DND-41 (cell line): ENCODE results near the gene C11orf24.

Experiments
- ATAC-seq: fragments of 200-7000 bp; cut with Tn5 transposase; 3 replicates; pipeline ENCODE4 v1.9.1; 2021; ENCODE audit warnings: low read depth; ENCODE audit not compliant: insufficient read depth
- DNase-seq: peaks from one replicate; pipeline ENCODE4 v3.0.0-alpha.2; 2020
- H2AFZ ChIP-seq: 2 replicates; pipeline ENCODE4 v1.6.0; 2012; ENCODE audit warnings: low read depth, low read length
- H3K27ac ChIP-seq: 2 replicates; pipeline ENCODE4 v1.5.1; 2012; ENCODE audit warnings: low read length, inconsistent platforms
- H3K27me3 ChIP-seq: fragments of 200-600 bp; sonication (generic); 2 replicates; pipeline ENCODE4 v1.6.0; 2012; ENCODE audit warnings: low read length, mild to moderate bottlenecking, inconsistent platforms; ENCODE audit not compliant: insufficient read depth, poor library complexity
- H3K36me3 ChIP-seq: 2 replicates; pipeline ENCODE4 v1.5.1; 2012; ENCODE audit warnings: low read length, inconsistent platforms; ENCODE audit not compliant: insufficient read depth
- H3K4me1 ChIP-seq: 2 replicates; pipeline ENCODE4 v1.5.1; 2012; ENCODE audit warnings: mild to moderate bottlenecking, low read length; ENCODE audit not compliant: insufficient read depth
- H3K4me2 ChIP-seq: 2 replicates; pipeline ENCODE4 v1.6.0; 2012; ENCODE audit warnings: mild to moderate bottlenecking, moderate library complexity, low read length, inconsistent platforms; ENCODE audit not compliant: insufficient read depth
- H3K4me3 ChIP-seq, 2 experiments: fragments of 200-600 bp in 1 of 2; shearing (Covaris generic) in 1 of 2; 2 replicates each; pipeline ENCODE4 v1.5.1; 2012 to 2016; ENCODE audit warnings: inconsistent platforms in 2 of 2, low read length in 2 of 2, mild to moderate bottlenecking in 2 of 2, low read depth in 1 of 2, moderate library complexity in 1 of 2
- H3K79me2 ChIP-seq: 2 replicates; pipeline ENCODE4 v1.6.0; 2012; ENCODE audit warnings: low read length, inconsistent platforms; ENCODE audit not compliant: insufficient read depth
- H3K9ac ChIP-seq: 2 replicates; pipeline ENCODE4 v1.6.0; 2012; ENCODE audit warnings: low read depth, mild to moderate bottlenecking, inconsistent platforms, low read length, moderate library complexity
- H3K9me3 ChIP-seq: 2 replicates; pipeline ENCODE4 v1.5.1; 2012; ENCODE audit warnings: low read length, moderate library complexity, mild to moderate bottlenecking, inconsistent platforms; ENCODE audit not compliant: insufficient read depth, severe bottlenecking
- H4K20me1 ChIP-seq: 2 replicates; pipeline ENCODE4 v1.6.0; 2012; ENCODE audit warnings: low read length; ENCODE audit not compliant: insufficient read depth
- EZH2 ChIP-seq: IDR thresholded peaks from 3 replicates; pipeline ENCODE4 v1.6.1; 2012; ENCODE audit warnings: borderline replicate concordance, low read depth, mild to moderate bottlenecking, moderate library complexity, low read length, inconsistent platforms; ENCODE audit not compliant: severe bottlenecking
- TF ChIP-seq, protein P1 (sequence below): IDR thresholded peaks from 2 replicates; pipeline ENCODE4 v1.5.1; 2012; ENCODE audit warnings: borderline replicate concordance, low read length, moderate library complexity, mild to moderate bottlenecking; ENCODE audit not compliant: poor library complexity, severe bottlenecking; ENCODE audit errors: extremely low read depth

Gene C11orf24

DNA sequence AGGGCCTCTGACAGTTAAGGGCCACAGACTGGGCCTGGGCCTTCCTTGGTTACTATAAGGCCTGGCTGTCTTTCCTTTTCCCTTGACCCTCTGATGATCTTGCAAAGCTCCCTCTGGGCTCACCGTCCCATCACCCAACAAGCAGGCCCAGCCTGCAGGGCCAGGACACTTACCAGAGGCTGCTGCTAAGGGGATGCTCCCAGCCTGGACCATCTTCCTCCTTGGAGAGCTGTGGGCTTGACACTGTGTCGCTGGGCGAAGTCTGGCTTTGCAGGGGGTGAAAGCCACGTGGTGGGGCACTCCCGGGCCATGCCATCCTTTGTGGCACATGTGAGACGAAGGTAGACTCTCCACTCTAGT, 3.9 kb downstream of the C11orf24 start:
- H3K36me3 ChIP-seq, result peaks cover 31% of the 10 kb centered on the region
- H3K79me2 ChIP-seq, result peaks cover 9% of the 10 kb centered on the region
- no peak overlapping the region for H3K9ac ChIP-seq
- no peaks in the 10 kb centered on the region for H3K27me3 ChIP-seq
- no peak overlapping the region for H3K27ac ChIP-seq
- ATAC-seq, result no peak
- peaks cover 4% of the 10 kb centered on the region for H4K20me1 ChIP-seq
- H2AFZ ChIP-seq, result no peak overlapping the region
- TF ChIP-seq EZH2, result no peak
- no peaks in the 10 kb centered on the region for H3K9me3 ChIP-seq
- H3K4me3 ChIP-seq, result no peak overlapping the region
- H3K4me2 ChIP-seq, result no peak overlapping the region
- no peak for DNase-seq
- H3K4me1 ChIP-seq, result peaks cover 28% of the 10 kb centered on the region

DNA sequence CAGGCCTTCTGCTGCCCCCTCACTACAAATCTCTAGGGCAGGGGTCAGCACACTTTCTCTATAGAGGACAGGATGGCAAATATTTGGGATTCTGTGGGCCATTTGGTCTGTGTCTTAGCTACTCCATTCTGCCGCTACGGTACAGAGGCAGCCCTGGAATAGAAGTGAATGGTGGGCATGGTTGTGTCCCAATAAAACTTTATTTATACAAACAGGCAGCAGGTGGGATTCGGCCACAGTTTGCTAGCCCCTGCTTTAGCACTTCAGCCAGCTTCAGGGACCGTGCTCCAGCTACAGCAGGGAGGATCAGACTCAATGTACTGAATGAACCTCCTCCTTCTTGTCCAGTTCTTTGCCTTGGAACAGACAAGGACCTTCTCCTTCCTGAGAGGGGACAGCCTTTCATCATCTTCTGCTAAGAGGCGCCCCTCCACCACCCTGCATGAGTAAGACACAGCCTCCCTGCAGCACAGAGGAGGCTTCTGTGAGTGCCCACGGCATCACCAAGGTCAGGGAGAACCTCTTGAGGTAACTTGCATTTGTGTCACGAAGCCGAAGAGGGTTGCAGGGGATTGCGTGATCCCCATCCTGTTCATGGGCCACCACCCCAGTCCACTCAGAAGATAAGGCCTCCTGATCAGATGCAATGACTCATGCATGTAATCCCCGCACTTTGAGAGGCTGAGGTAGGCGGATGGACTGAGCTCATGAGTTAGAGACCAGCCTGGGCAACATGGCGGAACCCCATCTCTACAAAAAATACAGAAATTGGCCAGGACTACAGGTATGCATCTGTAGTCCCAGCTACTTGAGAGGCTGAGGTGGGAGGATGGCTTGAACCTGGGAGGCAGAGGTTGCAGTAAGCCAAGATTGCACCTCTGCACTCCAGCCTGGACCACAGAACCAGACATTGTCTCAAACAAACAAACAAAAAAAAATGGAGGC, 4.6 kb downstream of the C11orf24 start:
- Histone ChIP-seq H3K9ac (no peak overlapping the region), H3K79me2 (peaks cover 7% of the 10 kb centered on the region), H3K27ac (no peak overlapping the region), H3K4me1 (peaks cover 22% of the 10 kb centered on the region), H3K27me3 (no peaks in the 10 kb centered on the region), H3K4me3 (no peak overlapping the region), H3K9me3 (no peaks in the 10 kb centered on the region), H3K36me3 (peaks cover 37% of the 10 kb centered on the region), H4K20me1 (peaks cover 4% of the 10 kb centered on the region), H2AFZ (no peak overlapping the region), H3K4me2 (no peak overlapping the region)
- no peak for ATAC-seq
- TF ChIP-seq, protein P1, sequence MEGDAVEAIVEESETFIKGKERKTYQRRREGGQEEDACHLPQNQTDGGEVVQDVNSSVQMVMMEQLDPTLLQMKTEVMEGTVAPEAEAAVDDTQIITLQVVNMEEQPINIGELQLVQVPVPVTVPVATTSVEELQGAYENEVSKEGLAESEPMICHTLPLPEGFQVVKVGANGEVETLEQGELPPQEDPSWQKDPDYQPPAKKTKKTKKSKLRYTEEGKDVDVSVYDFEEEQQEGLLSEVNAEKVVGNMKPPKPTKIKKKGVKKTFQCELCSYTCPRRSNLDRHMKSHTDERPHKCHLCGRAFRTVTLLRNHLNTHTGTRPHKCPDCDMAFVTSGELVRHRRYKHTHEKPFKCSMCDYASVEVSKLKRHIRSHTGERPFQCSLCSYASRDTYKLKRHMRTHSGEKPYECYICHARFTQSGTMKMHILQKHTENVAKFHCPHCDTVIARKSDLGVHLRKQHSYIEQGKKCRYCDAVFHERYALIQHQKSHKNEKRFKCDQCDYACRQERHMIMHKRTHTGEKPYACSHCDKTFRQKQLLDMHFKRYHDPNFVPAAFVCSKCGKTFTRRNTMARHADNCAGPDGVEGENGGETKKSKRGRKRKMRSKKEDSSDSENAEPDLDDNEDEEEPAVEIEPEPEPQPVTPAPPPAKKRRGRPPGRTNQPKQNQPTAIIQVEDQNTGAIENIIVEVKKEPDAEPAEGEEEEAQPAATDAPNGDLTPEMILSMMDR, result no peak
- no peak for TF ChIP-seq EZH2
- no peak for DNase-seq

DNA sequence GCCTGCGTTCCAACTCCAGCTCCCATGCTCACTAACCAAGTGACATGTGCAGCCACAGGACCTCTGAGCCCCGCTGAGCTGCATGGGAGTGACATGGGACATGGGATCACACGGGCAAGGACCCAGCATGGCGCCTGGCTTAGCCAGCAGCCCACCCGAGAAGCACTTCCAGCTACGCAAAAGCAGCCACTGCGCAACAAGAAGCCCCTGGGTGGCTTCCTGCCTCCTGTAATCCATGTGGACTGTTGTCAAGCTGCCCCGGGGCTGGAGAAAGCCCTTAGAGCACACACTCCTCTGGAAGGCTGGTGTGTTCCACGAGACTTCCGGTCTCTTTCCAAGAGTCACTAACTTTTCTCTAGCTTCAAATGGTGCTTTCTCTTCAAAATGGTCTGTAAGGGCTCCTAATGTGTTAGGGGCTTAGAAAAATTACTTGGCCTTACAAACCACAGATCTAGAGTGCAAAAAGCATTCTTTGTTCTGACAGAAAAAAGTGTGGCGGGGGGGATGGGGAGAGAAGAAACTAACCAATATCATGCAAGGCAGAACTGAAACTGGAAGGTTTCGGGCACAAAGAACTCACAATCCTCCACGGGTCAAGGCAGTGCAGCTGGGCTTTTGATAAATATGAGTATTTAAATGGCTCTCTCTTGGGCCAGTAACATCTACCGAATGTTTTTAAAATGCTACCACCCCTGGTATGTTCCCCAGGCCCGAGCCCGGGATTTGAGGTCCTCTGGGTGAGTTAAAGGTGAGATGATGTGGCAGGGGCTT, 5.5 kb downstream of the C11orf24 start:
- Histone ChIP-seq H2AFZ (no peak overlapping the region), H3K4me1 (peaks cover 18% of the 10 kb centered on the region), H3K36me3 (peaks cover 45% of the 10 kb centered on the region), H4K20me1 (peaks cover 4% of the 10 kb centered on the region), H3K4me3 (no peak overlapping the region), H3K79me2 (peaks cover 2% of the 10 kb centered on the region; the same call in 1 of the 2 replicates), H3K9me3 (no peaks in the 10 kb centered on the region), H3K27ac (no peak overlapping the region), H3K9ac (no peak overlapping the region), H3K4me2 (no peak overlapping the region), H3K27me3 (no peaks in the 10 kb centered on the region)
- no peak for DNase-seq
- no peak for ATAC-seq
- TF ChIP-seq, protein P1, result no peak
- TF ChIP-seq EZH2, result no peak
